UCSD-AML1 (cell line): Measurements from ENCODE around the gene IFT88.
"Not testable (repeated sequence)": the region's sequence is repeated elsewhere in the genome, so short reads cannot be mapped to it uniquely, and the experiment has no call there.

Experiments
- DNase-seq: peaks from one replicate; lab custom pipeline; 2025; ENCODE audit not compliant: unreplicated experiment; lab: John Stamatoyannopoulos, UW

The IFT88 gene

DNA sequence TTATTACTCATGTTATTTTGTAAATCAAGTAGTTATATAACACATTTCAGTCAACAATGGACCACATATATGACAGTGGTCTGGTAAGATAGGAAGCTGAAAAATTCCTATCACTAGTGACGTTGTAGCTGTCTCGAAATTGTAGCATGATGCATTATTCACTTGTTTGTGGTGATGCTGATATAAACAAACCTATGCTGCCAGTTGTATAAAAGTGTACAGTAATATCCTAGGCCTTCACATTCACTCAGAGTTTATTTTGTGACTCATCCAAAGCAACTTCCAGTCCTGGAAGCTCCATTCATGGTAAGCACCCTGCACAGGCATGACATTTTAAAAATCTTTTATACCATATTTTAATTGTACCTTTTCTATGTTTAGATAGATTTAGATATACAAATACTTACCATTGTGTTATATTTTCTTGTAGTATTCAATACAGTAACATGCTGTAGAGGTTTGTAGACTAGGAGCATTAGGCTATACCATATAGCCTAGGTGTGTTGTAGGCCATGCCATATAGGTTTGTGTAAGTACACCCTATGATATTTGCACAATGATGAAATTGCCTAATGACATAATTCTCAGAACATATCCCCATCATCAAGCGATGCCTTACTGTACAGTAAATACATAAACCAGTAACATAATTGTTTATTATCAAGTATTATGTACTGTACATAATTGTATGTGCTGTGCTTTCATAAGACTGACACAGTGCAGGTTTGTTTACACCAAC lies 49.3 kb downstream of the IFT88 start:
- no peak for DNase-seq

DNA sequence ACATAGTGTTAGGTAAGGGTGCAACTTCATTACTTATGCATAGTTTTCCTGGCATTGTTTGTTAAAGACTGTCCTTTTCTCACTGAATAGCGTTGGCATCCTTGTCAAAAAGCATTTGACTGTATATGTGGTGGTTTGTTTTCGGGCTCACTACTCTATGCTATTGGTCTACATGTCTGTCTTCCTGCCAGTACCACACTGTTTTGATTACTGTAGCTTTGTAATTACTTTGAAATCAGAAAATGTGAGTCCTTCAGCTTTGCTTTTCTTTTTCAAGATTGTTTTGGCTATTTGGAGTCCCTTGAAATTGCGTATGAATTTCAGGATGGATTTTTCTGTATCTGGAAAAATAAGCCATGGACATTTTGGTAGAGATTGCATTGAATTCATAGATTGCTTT lies 56.0 kb downstream of the IFT88 start:
- DNase-seq: no peak

DNA sequence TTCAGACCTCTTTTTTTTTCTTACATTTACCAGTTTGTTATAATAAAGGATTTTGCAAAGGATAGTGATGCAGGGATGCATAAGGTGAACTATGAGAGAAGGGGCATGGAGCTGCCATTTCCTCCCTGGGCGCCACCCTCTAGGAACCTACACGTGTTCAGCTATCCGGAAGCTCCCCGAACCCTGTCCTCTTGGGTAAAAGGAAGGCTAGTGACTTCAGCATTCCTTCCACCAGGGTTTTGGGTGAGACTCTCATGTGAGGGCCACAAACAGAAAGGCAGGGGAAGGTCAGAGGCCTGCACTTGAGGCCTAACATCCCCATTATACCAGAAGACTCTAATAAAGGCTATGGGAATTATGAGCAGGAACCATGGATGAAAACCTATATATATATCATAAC lies 57.3 kb downstream of the IFT88 start:
- no peak for DNase-seq

DNA sequence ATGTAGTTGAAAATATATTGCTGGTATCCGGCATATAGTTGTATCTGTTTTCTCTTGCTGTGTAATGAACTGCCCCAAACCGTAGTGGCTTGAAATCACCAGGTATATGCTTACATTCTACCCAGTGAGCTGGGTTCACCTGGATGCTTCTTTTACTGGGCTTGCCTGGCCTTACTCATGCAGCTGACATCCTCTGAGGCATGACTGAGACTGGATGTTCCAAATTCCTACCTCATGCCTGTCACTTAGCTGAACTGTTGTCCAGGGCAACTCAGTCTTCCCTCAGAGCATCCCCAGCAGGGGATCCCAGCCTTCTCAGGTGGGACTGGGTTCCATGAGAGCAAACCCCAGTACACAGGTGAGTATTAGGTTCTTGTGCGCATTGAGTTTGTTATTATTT lies 66.8 kb downstream of the IFT88 start:
- DNase-seq: no peak

GRCh38 chr13:20636079-20636478 lies 69.1 kb downstream of the IFT88 start:
- DNase-seq: no peak

DNA sequence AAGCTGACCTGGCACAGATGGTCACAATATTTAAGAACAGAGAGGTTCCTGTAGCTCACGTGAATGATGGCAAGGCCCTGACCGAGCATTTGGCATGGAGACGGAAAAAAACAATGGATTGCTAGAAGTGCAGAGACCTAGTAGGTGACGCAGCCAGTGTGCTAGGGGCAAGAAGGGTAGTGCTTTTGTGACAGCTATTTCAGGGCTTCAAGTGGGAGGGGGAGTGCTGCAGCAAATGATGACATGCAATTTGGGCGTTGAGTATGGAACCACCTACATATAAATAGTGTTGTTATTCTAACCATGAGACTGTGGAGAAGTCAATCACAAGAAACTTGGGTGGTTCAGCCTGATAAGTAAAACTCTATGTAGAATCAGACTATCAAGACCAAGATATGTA lies 70.9 kb downstream of the IFT88 start:
- DNase-seq: peak; percentile 54

DNA sequence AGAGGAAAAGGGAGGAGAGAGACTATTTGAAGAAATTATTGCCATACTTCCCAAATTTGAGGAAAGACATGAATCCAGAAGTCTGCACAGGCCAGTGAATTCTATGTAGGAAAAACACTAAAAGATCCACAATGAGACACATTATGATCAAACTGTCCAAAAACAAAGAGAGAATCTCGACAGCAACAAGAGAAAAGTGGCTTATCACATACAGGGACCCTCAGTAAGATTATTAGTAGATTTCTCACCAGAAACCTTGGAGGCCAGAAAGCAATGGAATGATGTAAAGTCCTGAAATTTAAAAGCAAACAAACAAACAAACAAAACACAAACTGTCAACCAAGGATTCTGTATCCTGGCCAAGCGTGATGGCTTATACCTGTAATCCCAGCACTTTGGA lies 80.8 kb downstream of the IFT88 start:
- no peak for DNase-seq

DNA sequence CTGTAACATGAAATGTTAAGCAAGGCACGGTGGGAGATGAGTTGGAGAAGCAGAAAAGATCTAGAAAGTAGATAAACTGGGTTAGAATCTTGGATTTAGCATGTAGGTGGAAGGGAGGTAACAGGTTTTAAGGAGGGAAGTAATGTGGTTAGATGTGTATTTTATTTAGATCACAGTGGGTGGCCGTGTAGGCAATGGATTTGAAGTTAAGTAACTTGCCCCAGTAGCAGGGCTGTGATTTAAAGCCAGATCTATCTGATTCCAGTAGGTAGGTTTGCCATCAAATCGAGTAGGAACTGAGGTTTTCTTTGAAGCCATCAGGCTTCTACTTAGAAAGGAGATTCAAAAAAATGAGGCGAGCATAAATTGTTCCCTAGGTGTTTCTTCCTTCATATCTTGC lies 86.0 kb downstream of the IFT88 start:
- DNase-seq: no peak

DNA sequence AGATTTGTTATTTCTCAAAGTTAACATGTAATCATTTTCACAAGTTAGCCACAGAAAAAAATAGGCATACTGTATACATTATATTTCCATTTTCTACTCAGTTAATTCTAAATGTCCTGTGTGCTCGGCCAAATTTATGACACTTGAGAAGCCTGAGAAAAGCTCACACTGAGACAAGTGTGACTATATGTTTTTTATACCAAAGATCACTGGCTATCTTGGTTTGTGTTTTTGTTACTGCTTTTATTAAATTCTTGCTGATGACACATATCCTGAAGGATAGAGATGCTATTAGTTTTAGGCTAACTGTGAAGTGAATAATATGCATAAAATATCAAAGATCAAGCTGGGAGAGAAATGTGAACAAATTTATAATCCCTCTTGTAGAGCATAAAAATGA lies 87.2 kb downstream of the IFT88 start:
- no peak for DNase-seq

- DNase-seq: no peak
Measured at GRCh38 chr13:20658451-20659040, 91.6 kb downstream of the IFT88 start.

GRCh38 chr13:20664351-20664750 lies 97.4 kb downstream of the IFT88 start:
- no peak for DNase-seq

DNA sequence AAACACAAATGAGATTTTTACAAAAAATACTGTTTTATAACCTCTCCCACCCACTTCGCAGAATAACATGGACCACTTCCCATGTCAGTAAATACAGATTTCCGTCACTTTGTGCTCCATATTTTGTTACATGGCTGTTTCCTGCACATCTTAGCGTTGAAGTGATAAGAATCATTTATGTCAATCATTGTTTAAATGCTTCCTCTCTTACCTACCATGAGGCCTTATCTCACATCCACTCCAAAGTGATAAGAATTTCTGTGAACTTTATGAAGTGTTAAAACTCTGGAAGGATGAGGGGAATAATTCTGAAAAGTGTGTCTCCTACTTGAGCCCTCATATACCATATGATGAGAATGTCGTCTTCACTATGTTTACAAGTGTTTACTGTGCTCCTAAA lies 100.0 kb downstream of the IFT88 start:
- DNase-seq: no peak

GRCh38 chr13:20667857-20668437 lies 101.0 kb downstream of the IFT88 start:
- DNase-seq: peak; percentile 43

DNA sequence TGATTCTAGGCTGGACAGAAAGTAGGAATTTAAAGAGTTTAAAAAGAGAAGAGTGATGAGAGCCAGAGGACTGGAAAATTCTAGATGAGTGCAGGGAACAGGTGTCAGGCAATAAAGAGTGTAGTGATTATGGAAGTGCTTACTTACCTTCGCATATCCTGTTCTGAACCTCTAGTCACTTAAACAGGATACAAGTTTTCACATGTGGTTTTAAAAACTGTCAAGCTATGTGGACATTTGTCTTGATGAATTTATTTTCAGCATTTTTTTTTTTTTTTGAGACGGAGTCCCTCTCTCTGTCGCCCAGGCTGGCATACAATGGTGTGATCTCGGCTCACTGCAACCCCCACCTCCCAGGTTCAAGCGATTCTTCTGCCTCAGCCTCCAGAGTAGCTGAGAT lies 102.2 kb downstream of the IFT88 start:
- DNase-seq: peak; percentile 21

DNA sequence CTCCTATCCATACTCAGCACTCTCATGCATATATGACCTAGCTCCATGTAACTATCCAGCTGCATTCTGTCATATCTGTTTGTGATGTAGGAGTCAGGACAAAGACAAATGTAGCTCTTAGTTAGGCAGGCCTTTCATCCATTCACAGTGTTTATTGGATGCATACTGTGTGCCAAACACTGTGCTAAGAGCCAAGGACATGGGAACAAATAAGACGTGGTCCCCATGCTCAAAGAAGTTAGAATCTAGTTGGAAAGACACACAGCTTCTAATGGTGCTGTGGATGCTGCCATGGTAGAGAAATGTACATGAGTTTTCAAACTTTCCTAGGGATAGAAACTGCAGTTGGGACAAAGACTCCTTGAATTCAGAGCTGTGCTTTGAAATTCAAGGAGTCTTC lies 104.8 kb downstream of the IFT88 start:
- DNase-seq: no peak

DNA sequence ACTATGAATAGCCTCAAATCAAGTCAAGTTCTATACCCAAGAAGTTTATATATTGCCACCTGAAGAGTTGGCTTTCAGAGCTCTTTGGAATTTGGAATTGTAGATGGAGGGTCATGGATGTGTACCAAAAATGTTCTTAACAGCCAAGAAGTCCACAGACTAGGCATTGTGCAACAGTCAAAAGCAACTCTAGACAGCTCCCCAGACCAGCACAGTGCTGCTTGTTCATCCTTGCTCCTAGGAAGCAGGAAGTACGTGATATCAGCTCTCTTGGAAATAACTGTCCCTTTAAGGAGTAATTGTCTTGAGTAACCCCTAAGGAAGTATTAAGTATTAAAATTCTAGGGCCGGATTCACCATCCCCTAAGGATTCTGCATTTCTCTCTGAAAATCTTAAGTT lies 105.8 kb downstream of the IFT88 start:
- no peak for DNase-seq

GRCh38 chr13:20673715-20674114 lies 106.8 kb downstream of the IFT88 start:
- DNase-seq: no peak

DNA sequence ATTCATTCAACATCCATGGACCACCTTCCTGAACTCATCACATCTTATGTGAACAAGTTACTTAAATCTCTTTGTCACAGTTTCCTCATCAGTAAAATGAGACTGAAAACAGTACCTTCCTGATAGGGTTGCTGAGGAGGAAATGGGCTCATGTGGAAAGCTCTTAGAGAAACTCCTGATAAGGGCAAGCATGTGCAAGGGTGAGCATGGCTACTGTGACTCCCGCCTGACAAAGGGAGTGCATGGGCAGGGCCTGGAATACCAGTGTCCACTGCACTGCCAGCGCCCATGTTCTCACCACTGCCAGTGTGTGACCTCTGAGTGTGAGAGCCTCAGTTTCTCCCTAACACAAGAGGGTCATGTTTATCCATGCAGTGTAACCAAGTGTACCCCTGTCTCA lies 109.3 kb downstream of the IFT88 start:
- no peak for DNase-seq

- DNase-seq: not testable (repeated sequence)
Measured at GRCh38 chr13:20678606-20679005, 111.6 kb downstream of the IFT88 start.

- DNase-seq: no peak
Measured at GRCh38 chr13:20679879-20680278, 112.9 kb downstream of the IFT88 start.

DNA sequence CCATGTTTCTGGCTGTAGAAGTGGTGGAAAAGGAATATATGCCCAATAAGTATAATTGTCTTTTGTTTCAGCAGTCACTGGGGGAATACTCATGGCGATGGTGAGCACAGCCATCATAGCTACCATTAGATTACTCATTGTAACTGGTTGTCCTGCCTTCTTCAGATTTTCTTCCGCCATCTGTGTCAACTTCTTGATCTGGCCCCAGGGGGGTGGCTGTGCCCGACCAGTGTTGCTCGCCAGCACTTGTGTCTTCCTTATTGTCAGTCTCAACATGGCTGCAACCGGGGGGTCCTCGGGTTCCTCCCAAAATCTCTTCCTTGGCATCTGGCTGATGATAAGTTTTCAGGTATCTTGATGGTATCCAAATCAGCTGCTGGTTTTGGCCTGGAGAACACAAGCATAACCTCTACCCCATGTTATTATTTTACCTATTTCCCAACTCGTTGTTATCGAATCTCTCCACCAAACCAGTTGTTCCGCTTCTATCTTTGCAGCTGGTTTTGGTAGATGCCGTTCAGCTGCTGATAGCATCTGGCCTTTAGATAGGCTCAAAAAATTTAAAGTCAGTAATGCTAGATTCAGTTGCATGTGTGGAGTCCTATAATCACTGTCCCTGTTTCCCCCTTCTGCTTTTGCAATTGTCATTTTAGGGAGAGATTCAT lies 113.6 kb downstream of the IFT88 start:
- DNase-seq: no peak

- not testable (repeated sequence) for DNase-seq
Measured at GRCh38 chr13:20681481-20681880, 114.5 kb downstream of the IFT88 start.
